ENCODE results near the gene SRSF8.
"Not testable (repeated sequence)": the region's sequence is repeated elsewhere in the genome, so short reads cannot be mapped to it uniquely, and the experiment has no call there.

The SRSF8 gene, protein sequence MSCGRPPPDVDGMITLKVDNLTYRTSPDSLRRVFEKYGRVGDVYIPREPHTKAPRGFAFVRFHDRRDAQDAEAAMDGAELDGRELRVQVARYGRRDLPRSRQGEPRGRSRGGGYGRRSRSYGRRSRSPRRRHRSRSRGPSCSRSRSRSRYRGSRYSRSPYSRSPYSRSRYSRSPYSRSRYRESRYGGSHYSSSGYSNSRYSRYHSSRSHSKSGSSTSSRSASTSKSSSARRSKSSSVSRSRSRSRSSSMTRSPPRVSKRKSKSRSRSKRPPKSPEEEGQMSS

DNA sequence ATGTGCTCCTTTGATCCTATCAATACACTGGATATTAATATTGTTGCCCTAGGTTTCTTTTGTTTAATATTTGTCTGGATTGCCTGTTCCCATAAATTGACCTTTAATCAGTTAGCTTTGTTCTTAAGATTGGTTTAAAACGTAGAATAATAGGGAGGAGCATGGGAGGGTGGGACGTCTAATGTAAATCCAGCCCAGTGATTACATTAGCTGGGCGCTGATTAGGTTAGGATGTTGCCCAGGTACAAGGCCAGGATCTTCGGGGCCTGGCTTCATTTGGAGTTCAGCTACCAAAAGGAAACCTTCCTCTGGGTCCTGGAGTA, at the start of gene SRSF8:
TSS of gene SRSF8 (plus strand) at position 204 of the 323 bp plus-strand sequence. CDS start 308 bp downstream, outside the sequence.
- DNase-seq (ENCODE audit: low read depth): peak; percentile 78
- TF ChIP-seq, protein P1, sequence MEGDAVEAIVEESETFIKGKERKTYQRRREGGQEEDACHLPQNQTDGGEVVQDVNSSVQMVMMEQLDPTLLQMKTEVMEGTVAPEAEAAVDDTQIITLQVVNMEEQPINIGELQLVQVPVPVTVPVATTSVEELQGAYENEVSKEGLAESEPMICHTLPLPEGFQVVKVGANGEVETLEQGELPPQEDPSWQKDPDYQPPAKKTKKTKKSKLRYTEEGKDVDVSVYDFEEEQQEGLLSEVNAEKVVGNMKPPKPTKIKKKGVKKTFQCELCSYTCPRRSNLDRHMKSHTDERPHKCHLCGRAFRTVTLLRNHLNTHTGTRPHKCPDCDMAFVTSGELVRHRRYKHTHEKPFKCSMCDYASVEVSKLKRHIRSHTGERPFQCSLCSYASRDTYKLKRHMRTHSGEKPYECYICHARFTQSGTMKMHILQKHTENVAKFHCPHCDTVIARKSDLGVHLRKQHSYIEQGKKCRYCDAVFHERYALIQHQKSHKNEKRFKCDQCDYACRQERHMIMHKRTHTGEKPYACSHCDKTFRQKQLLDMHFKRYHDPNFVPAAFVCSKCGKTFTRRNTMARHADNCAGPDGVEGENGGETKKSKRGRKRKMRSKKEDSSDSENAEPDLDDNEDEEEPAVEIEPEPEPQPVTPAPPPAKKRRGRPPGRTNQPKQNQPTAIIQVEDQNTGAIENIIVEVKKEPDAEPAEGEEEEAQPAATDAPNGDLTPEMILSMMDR (IDR thresholded peaks at IDR 0.05; ENCODE audit: control insufficient read depth, extremely low read depth, insufficient read depth): no peak
- H3K4me3 ChIP-seq (ENCODE audit: low read depth, low read length): peak within 1 kb of the TSS; percentile 70

GRCh38 chr11:95021468-95021867, 45.3 kb upstream of the SRSF8 start:
- not testable (repeated sequence) for DNase-seq (ENCODE audit: low read depth)

GRCh38 chr11:95024958-95025357, 41.8 kb upstream of the SRSF8 start, which contains the start of gene KDM4E:
Gene KDM4E (plus strand): TSS chr11:95025258. CDS start chr11:95025558, 300 bp downstream.
- H3K4me3 ChIP-seq (ENCODE audit: low read depth, low read length): no peak within 1 kb of the TSS
- TF ChIP-seq, protein P1 (IDR thresholded peaks at IDR 0.05; ENCODE audit: control insufficient read depth, extremely low read depth, insufficient read depth): no peak
- DNase-seq (ENCODE audit: low read depth): no peak

More at GRCh38 chr11:95021468-95021867, 45.3 kb upstream of the SRSF8 start:
- H3K4me3 ChIP-seq (ENCODE audit: low read depth, low read length): not testable (repeated sequence)

DNA sequence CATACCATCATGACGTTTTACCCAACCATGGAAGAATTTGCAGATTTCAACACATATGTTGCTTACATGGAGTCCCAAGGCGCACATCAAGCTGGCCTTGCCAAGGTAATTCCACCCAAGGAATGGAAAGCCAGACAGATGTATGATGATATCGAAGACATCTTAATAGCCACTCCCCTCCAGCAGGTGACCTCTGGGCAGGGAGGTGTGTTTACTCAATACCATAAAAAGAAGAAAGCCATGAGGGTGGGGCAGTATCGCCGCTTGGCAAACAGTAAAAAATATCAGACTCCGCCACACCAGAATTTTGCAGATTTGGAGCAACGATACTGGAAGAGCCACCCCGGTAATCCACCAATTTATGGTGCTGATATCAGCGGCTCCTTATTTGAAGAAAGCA, 41.1 kb upstream of the SRSF8 start:
- not testable (repeated sequence) for H3K4me3 ChIP-seq (ENCODE audit: low read depth, low read length); DNase-seq (ENCODE audit: low read depth)

DNA sequence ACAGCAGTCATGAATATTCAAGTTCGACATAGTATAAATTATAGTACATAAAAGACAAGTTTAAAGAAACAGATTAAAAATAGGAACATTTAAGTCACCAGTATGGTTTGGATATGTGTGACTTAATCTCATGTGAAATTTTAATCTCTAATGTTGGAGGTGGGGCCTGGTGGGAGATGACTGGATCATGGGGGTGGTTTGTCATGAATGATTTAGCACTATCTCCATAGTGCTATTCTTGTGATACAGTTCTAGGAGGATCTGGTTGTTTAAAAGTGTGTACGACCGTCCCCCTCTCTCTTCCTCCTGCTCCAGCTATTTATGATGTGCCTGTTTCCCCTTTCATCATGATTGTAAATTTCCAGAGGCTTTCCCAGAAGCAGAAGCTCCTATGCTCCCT, 38.4 kb upstream of the SRSF8 start:
- no peak overlapping the region for H3K4me3 ChIP-seq (ENCODE audit: low read depth, low read length)
- TF ChIP-seq, protein P1 (IDR thresholded peaks at IDR 0.05; ENCODE audit: control insufficient read depth, extremely low read depth, insufficient read depth): no peak
- DNase-seq (ENCODE audit: low read depth): no peak

DNA sequence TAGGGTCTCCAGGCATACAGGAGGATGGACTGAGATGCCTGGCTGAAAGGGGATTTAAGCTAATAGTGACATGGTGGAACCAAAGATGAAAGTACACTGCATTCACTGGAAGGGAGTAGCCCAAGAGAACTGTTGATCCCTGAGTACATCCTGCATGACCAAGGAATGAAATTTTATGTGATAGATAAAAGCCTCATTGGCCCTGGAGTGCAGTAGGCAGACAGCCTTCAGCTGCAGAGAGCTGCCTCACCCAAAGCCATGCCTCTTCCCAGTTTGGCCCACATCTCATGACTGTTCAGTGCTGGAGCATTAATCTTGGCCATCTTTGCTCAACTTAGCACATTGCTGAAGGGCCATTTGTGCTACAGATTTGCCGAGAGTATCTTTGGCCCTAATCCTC, 33.7 kb upstream of the SRSF8 start:
- H3K4me3 ChIP-seq (ENCODE audit: low read depth, low read length): no peak overlapping the region
- TF ChIP-seq, protein P1 (IDR thresholded peaks at IDR 0.05; ENCODE audit: control insufficient read depth, extremely low read depth, insufficient read depth): no peak

GRCh38 chr11:95035316-95035715, 31.4 kb upstream of the SRSF8 start:
- DNase-seq (ENCODE audit: low read depth): no peak
- H3K4me3 ChIP-seq (ENCODE audit: low read depth, low read length): no peak overlapping the region
- TF ChIP-seq, protein P1 (IDR thresholded peaks at IDR 0.05; ENCODE audit: control insufficient read depth, extremely low read depth, insufficient read depth): no peak

More for the DNA sequence above, 33.7 kb upstream of the SRSF8 start:
- DNase-seq (ENCODE audit: low read depth): no peak

GRCh38 chr11:95037356-95038035, 29.2 kb upstream of the SRSF8 start:
- H3K4me3 ChIP-seq (ENCODE audit: low read depth, low read length); DNase-seq (ENCODE audit: low read depth): not testable (repeated sequence)
